ENCODE data around the gene CC2D2B. TPM values are rescaled to one million over a fixed set of nuclear protein-coding genes. Genes with fewer than 3 reads are reported as not detected.

CC2D2B gene
- total RNA-seq, 1 experiment from 2014 or later, result 0.20 TPM

DNA sequence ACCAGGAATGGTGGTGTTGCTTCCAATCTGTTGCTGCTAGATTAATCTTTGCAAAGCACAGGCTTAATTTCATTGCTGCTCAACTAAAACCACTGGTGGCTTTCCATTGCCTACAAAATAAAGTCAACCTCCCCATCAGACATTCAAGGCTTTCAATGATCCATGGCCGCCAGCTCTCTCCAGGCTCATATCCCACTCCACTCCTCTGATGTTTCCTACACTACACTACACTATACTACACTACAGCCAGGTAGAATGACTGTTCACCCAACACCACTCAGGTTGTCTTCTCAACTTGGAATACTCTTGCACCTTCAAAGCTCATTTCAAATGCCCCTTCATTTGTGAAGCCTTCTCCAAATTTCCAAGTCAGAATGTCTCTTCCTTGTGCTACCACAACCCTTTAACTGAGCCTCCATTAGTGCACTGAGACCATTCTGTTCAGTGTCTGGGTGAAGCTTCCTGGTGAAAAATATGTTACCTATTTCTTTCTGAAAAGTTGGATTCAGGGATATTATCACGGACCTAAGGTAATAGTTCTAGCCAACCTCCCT, 35.5 kb upstream of the CC2D2B start:
- no peak for DNase-seq (ENCODE audit: low spot score)
- Mint-ChIP-seq H3K9me3 (peaks cover 29% of the 10 kb centered on the region), H3K36me3 (peaks cover 43% of the 10 kb centered on the region), H3K4me3 (no peak overlapping the region), H3K27ac (no peak overlapping the region), H3K27me3 (ENCODE audit: low read depth) (no peaks in the 10 kb centered on the region), H3K4me1 (0 out of 2 replicates have a peak, but pooled peaks cover 6% of the 10 kb centered on the region)
- ATAC-seq, result no peak
- POLR2A ChIA-PET, result interaction anchor here (0.5 kb wide), 1 partner anchor 1230 kb away, joined by 7 read pairs; no protein-coding TSS in a partner anchor
- CTCF ChIA-PET, result interaction anchor here (0.9 kb wide), 1 partner anchor 178 kb away, joined by 4 read pairs; the partner anchor contains the start of gene TCTN3
- no peak for TF ChIP-seq ZSCAN18 (CRISPR knock-in tag; IDR thresholded peaks at IDR 0.05)
- TF ChIP-seq ZNF423 (CRISPR knock-in tag; IDR thresholded peaks at IDR 0.05), result no peak
- no peak for TF ChIP-seq FOXJ3 (CRISPR knock-in tag; IDR thresholded peaks at IDR 0.05; ENCODE audit: borderline replicate concordance)
- no peak for TF ChIP-seq SMAD4 (CRISPR knock-in tag; IDR thresholded peaks at IDR 0.05)
- TF ChIP-seq, protein P1, sequence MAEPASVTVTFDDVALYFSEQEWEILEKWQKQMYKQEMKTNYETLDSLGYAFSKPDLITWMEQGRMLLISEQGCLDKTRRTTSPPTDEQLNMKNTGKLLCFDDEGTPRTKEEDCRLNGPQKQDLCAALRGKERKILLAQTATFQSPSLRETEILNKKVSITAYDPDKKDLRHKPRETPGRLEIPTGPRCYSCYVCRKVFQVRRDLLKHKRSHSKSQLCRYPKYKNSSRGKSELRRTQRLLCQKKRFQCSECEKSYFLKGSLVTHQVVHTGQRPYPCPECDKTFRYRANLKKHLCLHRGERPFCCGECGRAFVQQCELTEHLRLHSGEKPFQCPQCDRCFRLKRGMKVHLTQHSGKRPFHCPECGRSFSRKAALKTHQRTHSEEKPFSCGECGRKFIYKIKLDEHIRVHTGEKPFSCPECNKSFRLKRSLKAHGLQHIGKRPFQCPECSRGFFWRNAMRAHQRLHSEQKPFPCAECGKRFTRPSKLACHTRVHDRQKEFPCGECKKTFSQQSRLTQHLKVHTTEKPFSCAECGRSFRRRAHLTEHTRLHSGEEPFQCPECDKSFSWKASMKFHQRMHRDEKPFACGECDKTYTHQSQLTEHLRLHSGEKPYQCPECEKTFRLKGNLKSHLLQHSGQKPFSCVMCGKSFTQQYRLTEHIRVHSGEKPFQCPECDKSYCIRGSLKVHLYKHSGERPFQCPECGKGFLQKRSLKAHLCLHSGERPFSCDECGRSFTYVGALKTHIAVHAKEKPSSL (CRISPR knock-in tag; conservative IDR thresholded peaks at IDR 0.05), result no peak
- no peak for TF ChIP-seq TEAD1 (CRISPR knock-in tag; IDR thresholded peaks at IDR 0.05)
- TF ChIP-seq AFF4 (CRISPR knock-in tag; IDR thresholded peaks at IDR 0.05; ENCODE audit: borderline replicate concordance), result no peak
- no peak for TF ChIP-seq ZNF138 (CRISPR knock-in tag; conservative IDR thresholded peaks at IDR 0.05)
- no peak for TF ChIP-seq TP53 (CRISPR knock-in tag; IDR thresholded peaks at IDR 0.05)
- TF ChIP-seq ZNF396 (CRISPR knock-in tag; IDR thresholded peaks at IDR 0.05; ENCODE audit: borderline replicate concordance), result no peak
- TF ChIP-seq ZNF416 (CRISPR knock-in tag; IDR thresholded peaks at IDR 0.05), result no peak
- TF ChIP-seq, protein P2, sequence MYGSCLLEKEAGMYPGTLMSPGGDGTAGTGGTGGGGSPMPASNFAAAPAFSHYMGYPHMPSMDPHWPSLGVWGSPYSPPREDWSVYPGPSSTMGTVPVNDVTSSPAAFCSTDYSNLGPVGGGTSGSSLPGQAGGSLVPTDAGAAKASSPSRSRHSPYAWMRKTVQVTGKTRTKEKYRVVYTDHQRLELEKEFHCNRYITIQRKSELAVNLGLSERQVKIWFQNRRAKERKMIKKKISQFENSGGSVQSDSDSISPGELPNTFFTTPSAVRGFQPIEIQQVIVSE (CRISPR knock-in tag; IDR thresholded peaks at IDR 0.05; ENCODE audit: borderline replicate concordance), result no peak
- no peak for TF ChIP-seq NFYB (CRISPR knock-in tag; conservative IDR thresholded peaks at IDR 0.05; ENCODE audit: low read depth)
- no peak for TF ChIP-seq JUN (CRISPR knock-in tag; IDR thresholded peaks at IDR 0.05)
- TF ChIP-seq MAX (CRISPR knock-in tag; IDR thresholded peaks at IDR 0.05), result no peak
- TF ChIP-seq GABPB1 (CRISPR knock-in tag; IDR thresholded peaks at IDR 0.05), result no peak
- TF ChIP-seq, protein P3, sequence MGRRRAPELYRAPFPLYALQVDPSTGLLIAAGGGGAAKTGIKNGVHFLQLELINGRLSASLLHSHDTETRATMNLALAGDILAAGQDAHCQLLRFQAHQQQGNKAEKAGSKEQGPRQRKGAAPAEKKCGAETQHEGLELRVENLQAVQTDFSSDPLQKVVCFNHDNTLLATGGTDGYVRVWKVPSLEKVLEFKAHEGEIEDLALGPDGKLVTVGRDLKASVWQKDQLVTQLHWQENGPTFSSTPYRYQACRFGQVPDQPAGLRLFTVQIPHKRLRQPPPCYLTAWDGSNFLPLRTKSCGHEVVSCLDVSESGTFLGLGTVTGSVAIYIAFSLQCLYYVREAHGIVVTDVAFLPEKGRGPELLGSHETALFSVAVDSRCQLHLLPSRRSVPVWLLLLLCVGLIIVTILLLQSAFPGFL (CRISPR knock-in tag; IDR thresholded peaks at IDR 0.05; ENCODE audit: borderline replicate concordance), result no peak

All from WTC11 (cell line).